Endothelial cell (in vitro differentiated cells): ENCODE measurements around the gene NRL. TPM values are rescaled to one million over a fixed set of nuclear protein-coding genes. Genes with fewer than 3 reads are reported as not detected.

Experiments used
- DNase-seq: peaks from one replicate; pipeline ENCODE4 v3.0.0; 2021; ENCODE audit warnings: low spot score
- H3K27ac Mint-ChIP-seq: one replicate; pipeline ENCODE4 v1.8.0; 2021; ENCODE audit warnings: mixed read lengths, inconsistent platforms; ENCODE audit not compliant: unreplicated experiment
- H3K27me3 Mint-ChIP-seq: one replicate; pipeline ENCODE4 v1.8.0; 2021; ENCODE audit warnings: mild to moderate bottlenecking, moderate library complexity, mixed read lengths, inconsistent platforms; ENCODE audit not compliant: unreplicated experiment
- H3K36me3 Mint-ChIP-seq: one replicate; pipeline ENCODE4 v1.8.0; 2021; ENCODE audit warnings: mild to moderate bottlenecking, low read depth, mixed read lengths, inconsistent platforms; ENCODE audit not compliant: unreplicated experiment
- H3K4me1 Mint-ChIP-seq: one replicate; pipeline ENCODE4 v1.8.0; 2021; ENCODE audit warnings: mild to moderate bottlenecking, mixed read lengths, inconsistent platforms; ENCODE audit not compliant: unreplicated experiment
- H3K4me3 Mint-ChIP-seq: one replicate; pipeline ENCODE4 v1.8.0; 2021; ENCODE audit warnings: mild to moderate bottlenecking, mixed read lengths, inconsistent platforms; ENCODE audit not compliant: unreplicated experiment
- H3K9me3 Mint-ChIP-seq: one replicate; pipeline ENCODE4 v1.8.0; 2021; ENCODE audit warnings: mixed read lengths, inconsistent platforms; ENCODE audit not compliant: unreplicated experiment
- CTCF ChIP-seq: fragments of 200-600 bp; sonication (generic); IDR thresholded peaks from one replicate; pipeline ENCODE4 v1.5.0; 2021; ENCODE audit warnings: antibody characterized with exemption; ENCODE audit not compliant: unreplicated experiment
- total RNA-seq: library from RNA; stranded (reverse); fragmentation: NEBNext Ultra II Directional; extraction: Animal tissue kit (Norgen Biotek cat#: 25700); gene quantifications from one replicate; pipeline ENCODE4 v1.2.1, GENCODE V29; 2021; ENCODE audit not compliant: unreplicated experiment

The NRL gene
- total RNA-seq, 1 donor from 2014 or later, result 1.2 TPM

- TF ChIP-seq CTCF, result no peak
- peaks cover 11% of the 10 kb centered on the region for H3K27me3 Mint-ChIP-seq
- H3K9me3 Mint-ChIP-seq, result no peaks in the 10 kb centered on the region
- H3K36me3 Mint-ChIP-seq, result peaks cover 6% of the 10 kb centered on the region
- DNase-seq, result no peak
- H3K4me1 Mint-ChIP-seq, result peaks cover 26% of the 10 kb centered on the region
- no peak overlapping the region for H3K4me3 Mint-ChIP-seq
- no peak overlapping the region for H3K27ac Mint-ChIP-seq
These were observed 16.2 kb upstream of the NRL start for GRCh38 chr14:24130717-24131548.

GRCh38 chr14:24130380-24130716 lies 15.6 kb upstream of the NRL start, which contains the start of gene FITM1:
TSS of gene FITM1 (plus strand) at chr14:24130659. CDS start at chr14:24131564, 905 bp downstream.
- no peak for TF ChIP-seq CTCF
- H3K4me1 Mint-ChIP-seq, result peaks cover 23% of the 10 kb centered on the region
- DNase-seq, result no peak
- no peaks in the 10 kb centered on the region for H3K9me3 Mint-ChIP-seq
- no peak within 1 kb of the TSS for H3K27ac Mint-ChIP-seq
- H3K27me3 Mint-ChIP-seq, result peaks cover 9% of the 10 kb centered on the region
- no peak within 1 kb of the TSS for H3K4me3 Mint-ChIP-seq
- H3K36me3 Mint-ChIP-seq, result peaks cover 4% of the 10 kb centered on the region

GRCh38 chr14:24129410-24129998 lies 14.8 kb upstream of the NRL start:
- H3K9me3 Mint-ChIP-seq, result no peaks in the 10 kb centered on the region
- no peak for TF ChIP-seq CTCF
- H3K4me1 Mint-ChIP-seq, result peaks cover 19% of the 10 kb centered on the region
- H3K36me3 Mint-ChIP-seq, result no peaks in the 10 kb centered on the region
- no peak overlapping the region for H3K27ac Mint-ChIP-seq
- H3K27me3 Mint-ChIP-seq, result peaks cover 5% of the 10 kb centered on the region
- DNase-seq, result no peak
- H3K4me3 Mint-ChIP-seq, result no peak overlapping the region

GRCh38 chr14:24127673-24128072 lies 12.9 kb upstream of the NRL start:
- TF ChIP-seq CTCF, result no peak
- Mint-ChIP-seq H3K27ac (no peak overlapping the region), H3K4me1 (peaks cover 15% of the 10 kb centered on the region), H3K36me3 (peaks cover 11% of the 10 kb centered on the region), H3K9me3 (no peaks in the 10 kb centered on the region), H3K4me3 (no peak overlapping the region), H3K27me3 (peaks cover 2% of the 10 kb centered on the region)
- DNase-seq, result no peak

- Mint-ChIP-seq H3K27ac (no peak overlapping the region), H3K36me3 (peaks cover 14% of the 10 kb centered on the region), H3K27me3 (peaks cover 1% of the 10 kb centered on the region), H3K4me1 (peaks cover 9% of the 10 kb centered on the region), H3K4me3 (no peak overlapping the region), H3K9me3 (no peaks in the 10 kb centered on the region)
- TF ChIP-seq CTCF, result no peak
- no peak for DNase-seq
These were observed 12.2 kb upstream of the NRL start for GRCh38 chr14:24126939-24127338.
